ENCODE results near the gene C8A. TPM values are rescaled to one million over a fixed set of nuclear protein-coding genes. Genes with fewer than 3 reads are reported as not detected.

Gene C8A
- total RNA-seq, 1 experiment from 2014 or later = not detected

DNA sequence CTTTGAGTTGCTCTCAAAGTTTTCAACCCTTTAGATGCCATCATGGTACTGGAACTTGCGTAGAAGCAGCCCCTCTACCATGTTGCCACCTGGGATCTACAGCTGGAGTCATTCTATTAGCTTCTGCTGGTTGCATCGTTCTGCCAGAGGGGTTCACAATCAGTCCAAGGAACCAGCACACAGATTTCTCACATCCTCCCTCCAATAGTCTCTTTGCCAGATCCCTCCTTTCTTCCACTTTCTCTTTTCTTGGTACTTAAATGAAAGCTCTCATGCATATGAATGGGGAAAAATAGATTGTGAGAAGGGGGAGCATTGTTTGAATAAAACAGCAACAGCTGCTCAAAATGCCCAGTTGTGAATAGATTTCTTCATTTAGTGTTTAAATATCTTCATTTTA, 4.2 kb upstream of the C8A start:
- H2AFZ ChIP-seq = no peak overlapping the region
- no peaks in the 10 kb centered on the region for H3K79me2 ChIP-seq (ENCODE audit: low read depth)
- DNase-seq = no peak
- no TSS peak for BruUV-seq (replicated peaks)
- H3K4me2 ChIP-seq = no peak overlapping the region
- H3K36me3 ChIP-seq (ENCODE audit: low read depth) = no peaks in the 10 kb centered on the region
- TF ChIP-seq CTCF (conservative IDR thresholded peaks at IDR 0.05) (no peak), EZH2 (IDR thresholded peaks at IDR 0.05; ENCODE audit: low read depth) (no peak)
- no peaks in the 10 kb centered on the region for H3K9me2 ChIP-seq (ENCODE audit: insufficient read depth)
- H3K27ac ChIP-seq = no peak overlapping the region
- POLR2A ChIA-PET (ENCODE audit: unreplicated experiment) = no interaction called here
- H3K27me3 ChIP-seq (ENCODE audit: insufficient read depth, low read depth) = peaks cover 59% of the 10 kb centered on the region
- H3F3A ChIP-seq (ENCODE audit: insufficient read depth, low read depth) = no peaks in the 10 kb centered on the region
- H3K9me3 ChIP-seq (ENCODE audit: insufficient read depth, low read depth) = no peaks in the 10 kb centered on the region
- H4K20me1 ChIP-seq (ENCODE audit: insufficient read depth) = no peaks in the 10 kb centered on the region
- intact Hi-C loops (cut with micrococcal nuclease; ENCODE audit: unreplicated experiment) = no loop called here
- CTCF ChIA-PET = no interaction called here
- H3K4me3 ChIP-seq = no peak overlapping the region
- no peaks in the 10 kb centered on the region for H3K4me1 ChIP-seq (replicated peaks; ENCODE audit: insufficient read depth)

GRCh38 chr1:56850922-56851321, 3.7 kb upstream of the C8A start:
- no TSS peak for BruUV-seq (replicated peaks)
- Histone ChIP-seq H3K9me2 (ENCODE audit: insufficient read depth) (no peaks in the 10 kb centered on the region), H3K4me3 (no peak overlapping the region), H3K9me3 (ENCODE audit: insufficient read depth, low read depth) (no peaks in the 10 kb centered on the region), H3K27me3 (ENCODE audit: insufficient read depth, low read depth) (peaks cover 57% of the 10 kb centered on the region), H2AFZ (no peak overlapping the region), H3K79me2 (ENCODE audit: low read depth) (no peaks in the 10 kb centered on the region), H3K36me3 (ENCODE audit: low read depth) (no peaks in the 10 kb centered on the region), H3F3A (ENCODE audit: insufficient read depth, low read depth) (no peaks in the 10 kb centered on the region), H3K4me2 (no peak overlapping the region), H4K20me1 (ENCODE audit: insufficient read depth) (no peaks in the 10 kb centered on the region), H3K4me1 (replicated peaks; ENCODE audit: insufficient read depth) (no peaks in the 10 kb centered on the region), H3K27ac (no peak overlapping the region)
- POLR2A ChIA-PET (ENCODE audit: unreplicated experiment) = no interaction called here
- intact Hi-C loops (cut with micrococcal nuclease; ENCODE audit: unreplicated experiment) = no loop called here
- TF ChIP-seq EZH2 (IDR thresholded peaks at IDR 0.05; ENCODE audit: low read depth) = no peak
- TF ChIP-seq CTCF (conservative IDR thresholded peaks at IDR 0.05) = no peak
- CTCF ChIA-PET = no interaction called here
- no peak for DNase-seq

DNA sequence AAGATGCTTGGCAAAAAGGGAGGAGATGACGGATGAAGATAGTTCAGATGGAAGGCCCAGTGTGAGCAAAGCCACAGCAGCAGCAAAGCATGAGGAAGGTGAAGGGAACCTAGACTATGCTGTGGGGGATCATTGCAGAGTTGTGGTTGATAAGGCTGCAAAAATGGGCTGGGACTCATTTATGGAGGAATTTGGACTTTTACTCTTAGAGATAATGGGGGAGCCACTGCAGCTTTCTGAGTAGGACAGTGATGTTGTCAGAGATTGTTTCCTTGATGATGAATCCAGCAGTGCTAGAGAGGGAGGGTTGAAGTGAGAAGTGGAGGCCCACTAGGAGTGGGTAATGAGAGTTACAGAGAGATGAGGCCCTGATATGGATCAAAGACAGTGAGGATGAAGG, 2.1 kb upstream of the C8A start:
- H3K27me3 ChIP-seq (ENCODE audit: insufficient read depth, low read depth) = peaks cover 48% of the 10 kb centered on the region
- H2AFZ ChIP-seq = no peak overlapping the region
- H3K4me2 ChIP-seq = no peak overlapping the region
- ChIA-PET POLR2A (ENCODE audit: unreplicated experiment) (no interaction called here), CTCF (no interaction called here)
- no peaks in the 10 kb centered on the region for H3K9me2 ChIP-seq (ENCODE audit: insufficient read depth)
- no TSS peak for BruUV-seq (replicated peaks)
- H3F3A ChIP-seq (ENCODE audit: insufficient read depth, low read depth) = no peaks in the 10 kb centered on the region
- H3K79me2 ChIP-seq (ENCODE audit: low read depth) = no peaks in the 10 kb centered on the region
- TF ChIP-seq EZH2 (IDR thresholded peaks at IDR 0.05; ENCODE audit: low read depth) (no peak), CTCF (conservative IDR thresholded peaks at IDR 0.05) (no peak)
- no peak overlapping the region for H3K4me3 ChIP-seq
- no peak overlapping the region for H3K27ac ChIP-seq
- intact Hi-C loops (cut with micrococcal nuclease; ENCODE audit: unreplicated experiment) = no loop called here
- no peaks in the 10 kb centered on the region for H4K20me1 ChIP-seq (ENCODE audit: insufficient read depth)
- no peaks in the 10 kb centered on the region for H3K36me3 ChIP-seq (ENCODE audit: low read depth)
- H3K4me1 ChIP-seq (replicated peaks; ENCODE audit: insufficient read depth) = no peaks in the 10 kb centered on the region
- no peak for DNase-seq
- no peaks in the 10 kb centered on the region for H3K9me3 ChIP-seq (ENCODE audit: insufficient read depth, low read depth)
